DMS53 treated with DMSO at 0.1 percent for 48 hours (cell line): ENCODE results near the gene RAD52.

ENCODE experiments used
- DNase-seq: peaks from one replicate; lab custom pipeline; 2025; ENCODE audit not compliant: unreplicated experiment; lab: John Stamatoyannopoulos, UW

The RAD52 gene

GRCh38 chr12:949453-950191 lies at the start of gene RAD52:
RAD52 (minus strand) TSS chr12:949694; CDS start chr12:933058, 16,636 bp downstream.
- DNase-seq, result peak; percentile 100

GRCh38 chr12:998020-998874 lies 48.8 kb upstream of the RAD52 start:
- DNase-seq, result no peak

GRCh38 chr12:997505-997904 lies 48.0 kb upstream of the RAD52 start:
- no peak for DNase-seq

- DNase-seq, result no peak
Measured at GRCh38 chr12:996881-997280, 47.4 kb upstream of the RAD52 start.

GRCh38 chr12:992647-993046 lies 43.2 kb upstream of the RAD52 start:
- no peak for DNase-seq

GRCh38 chr12:991350-992333 lies 42.1 kb upstream of the RAD52 start:
- DNase-seq, result no peak

- DNase-seq, result peak; percentile 89
Measured at GRCh38 chr12:990661-991349, 41.3 kb upstream of the RAD52 start, which contains the start of gene ERC1. ERC1 (plus strand) TSS chr12:991223; CDS start chr12:1027904, 36,681 bp downstream.

GRCh38 chr12:989751-990660 lies 40.5 kb upstream of the RAD52 start:
- peak; percentile 79 for DNase-seq

- DNase-seq, result no peak
Measured at GRCh38 chr12:989051-989450, 39.6 kb upstream of the RAD52 start.

- DNase-seq, result no peak
Measured at GRCh38 chr12:988646-989045, 39.2 kb upstream of the RAD52 start.

GRCh38 chr12:981961-982360 lies 32.5 kb upstream of the RAD52 start:
- DNase-seq, result no peak

GRCh38 chr12:981176-981828 lies 31.8 kb upstream of the RAD52 start:
- no peak for DNase-seq

GRCh38 chr12:979349-979748 lies 29.9 kb upstream of the RAD52 start:
- DNase-seq, result no peak

GRCh38 chr12:977156-977555 lies 27.7 kb upstream of the RAD52 start:
- DNase-seq, result no peak

GRCh38 chr12:976644-977043 lies 27.1 kb upstream of the RAD52 start:
- no peak for DNase-seq

- DNase-seq, result no peak
Measured at GRCh38 chr12:974271-974862, 24.9 kb upstream of the RAD52 start.

- no peak for DNase-seq
Measured at GRCh38 chr12:971991-972390, 22.5 kb upstream of the RAD52 start.

GRCh38 chr12:969821-970220 lies 20.3 kb upstream of the RAD52 start:
- no peak for DNase-seq
